NCI-H446 treated with DMSO at 0.1 percent for 48 hours (cell line): Measurements from ENCODE around the gene TMEM258.

ENCODE experiments used
- DNase-seq: peaks from one replicate; lab custom pipeline; 2025; lab: John Stamatoyannopoulos, UW

TMEM258 gene

GRCh38 chr11:61792310-61793082, at the start of gene TMEM258, which contains the start of gene FEN1:
TSS of gene TMEM258 (minus strand) at chr11:61792599. CDS start at chr11:61792558, 41 bp downstream.
TSS of gene FEN1 (plus strand) at chr11:61792911. CDS start at chr11:61795362, 2,451 bp downstream.
- peak; percentile 92 for DNase-seq

- no peak for DNase-seq
These were observed 49.5 kb upstream of the TMEM258 start for GRCh38 chr11:61841636-61842527.

- no peak for DNase-seq
These were observed 48.0 kb upstream of the TMEM258 start for GRCh38 chr11:61840371-61840770.

GRCh38 chr11:61839742-61840141, 47.3 kb upstream of the TMEM258 start:
- no peak for DNase-seq

- no peak for DNase-seq
These were observed 46.5 kb upstream of the TMEM258 start for GRCh38 chr11:61838921-61839320.

GRCh38 chr11:61838501-61838900, 46.1 kb upstream of the TMEM258 start:
- no peak for DNase-seq

GRCh38 chr11:61837411-61838005, 45.1 kb upstream of the TMEM258 start:
- DNase-seq, result no peak

GRCh38 chr11:61836193-61836592, 43.8 kb upstream of the TMEM258 start:
- DNase-seq, result no peak

GRCh38 chr11:61834278-61835048, 42.1 kb upstream of the TMEM258 start:
- no peak for DNase-seq

- DNase-seq, result no peak
These were observed 41.5 kb upstream of the TMEM258 start for GRCh38 chr11:61833926-61834277.

- no peak for DNase-seq
These were observed 41.1 kb upstream of the TMEM258 start for GRCh38 chr11:61833471-61833870.

GRCh38 chr11:61832754-61833153, 40.4 kb upstream of the TMEM258 start:
- DNase-seq, result no peak

- no peak for DNase-seq
These were observed 39.8 kb upstream of the TMEM258 start for GRCh38 chr11:61832207-61832606.

- DNase-seq, result no peak
These were observed 38.1 kb upstream of the TMEM258 start for GRCh38 chr11:61830237-61831105.

- DNase-seq, result no peak
These were observed 37.4 kb upstream of the TMEM258 start for GRCh38 chr11:61829806-61830205.

GRCh38 chr11:61828629-61829407, 36.4 kb upstream of the TMEM258 start:
- no peak for DNase-seq

- DNase-seq, result no peak
These were observed 35.9 kb upstream of the TMEM258 start for GRCh38 chr11:61828379-61828628.

GRCh38 chr11:61827571-61828378, 35.4 kb upstream of the TMEM258 start, which contains the start of gene FADS2:
TSS of gene FADS2 (plus strand) at chr11:61828300. CDS start at chr11:61828391, 91 bp downstream.
- peak; percentile 88 for DNase-seq

- no peak for DNase-seq
These were observed 34.7 kb upstream of the TMEM258 start for GRCh38 chr11:61826930-61827570.
